OCI-LY7 (cell line): Measurements from ENCODE around the gene TLL2.

Experiments
- CTCF ChIP-seq: fragments of 200-600 bp; sonication (generic); conservative IDR thresholded peaks from 2 replicates; pipeline ENCODE4 v1.5.1; 2014; ENCODE audit warnings: mild to moderate bottlenecking, antibody characterized with exemption, low read length, moderate library complexity, mixed read lengths
- EZH2phosphoT487 ChIP-seq: fragments of 200-600 bp; sonication (generic); IDR thresholded peaks from 2 replicates; pipeline ENCODE4 v1.6.1; 2018; ENCODE audit warnings: low read depth, borderline replicate concordance, mild to moderate bottlenecking, mixed run types, antibody characterized with exemption, low read length, moderate library complexity, mixed read lengths

GRCh38 chr10:96369890-96370583 is 143.7 kb downstream of the TLL2 start:
- no peak for TF ChIP-seq CTCF
- TF ChIP-seq EZH2phosphoT487, result no peak
